Endothelial cell (in vitro differentiated cells): ENCODE data around the gene COMMD1. TPM values are rescaled to one million over a fixed set of nuclear protein-coding genes. Genes with fewer than 3 reads are reported as not detected.

Experiments used
- DNase-seq: peaks from one replicate; pipeline ENCODE4 v3.0.0; 2021; ENCODE audit warnings: low spot score
- H3K27ac Mint-ChIP-seq: one replicate; pipeline ENCODE4 v1.8.0; 2021; ENCODE audit warnings: mixed read lengths, inconsistent platforms; ENCODE audit not compliant: unreplicated experiment
- H3K27me3 Mint-ChIP-seq: one replicate; pipeline ENCODE4 v1.8.0; 2021; ENCODE audit warnings: mild to moderate bottlenecking, moderate library complexity, mixed read lengths, inconsistent platforms; ENCODE audit not compliant: unreplicated experiment
- H3K36me3 Mint-ChIP-seq: one replicate; pipeline ENCODE4 v1.8.0; 2021; ENCODE audit warnings: mild to moderate bottlenecking, low read depth, mixed read lengths, inconsistent platforms; ENCODE audit not compliant: unreplicated experiment
- H3K4me1 Mint-ChIP-seq: one replicate; pipeline ENCODE4 v1.8.0; 2021; ENCODE audit warnings: mild to moderate bottlenecking, mixed read lengths, inconsistent platforms; ENCODE audit not compliant: unreplicated experiment
- H3K4me3 Mint-ChIP-seq: one replicate; pipeline ENCODE4 v1.8.0; 2021; ENCODE audit warnings: mild to moderate bottlenecking, mixed read lengths, inconsistent platforms; ENCODE audit not compliant: unreplicated experiment
- H3K9me3 Mint-ChIP-seq: one replicate; pipeline ENCODE4 v1.8.0; 2021; ENCODE audit warnings: mixed read lengths, inconsistent platforms; ENCODE audit not compliant: unreplicated experiment
- CTCF ChIP-seq: fragments of 200-600 bp; sonication (generic); IDR thresholded peaks from one replicate; pipeline ENCODE4 v1.5.0; 2021; ENCODE audit warnings: antibody characterized with exemption; ENCODE audit not compliant: unreplicated experiment
- total RNA-seq: library from RNA; stranded (reverse); fragmentation: NEBNext Ultra II Directional; extraction: Animal tissue kit (Norgen Biotek cat#: 25700); gene quantifications from one replicate; pipeline ENCODE4 v1.2.1, GENCODE V29; 2021; ENCODE audit not compliant: unreplicated experiment

Gene COMMD1
- total RNA-seq, 1 donor from 2014 or later: 39.4 TPM

- no peak for DNase-seq
Measured at GRCh38 chr2:62175728-62176127, 270.3 kb downstream of the COMMD1 start.

GRCh38 chr2:62176801-62177200 lies 271.3 kb downstream of the COMMD1 start:
- TF ChIP-seq CTCF: no peak
- no peaks in the 10 kb centered on the region for H3K36me3 Mint-ChIP-seq
- H3K9me3 Mint-ChIP-seq: no peaks in the 10 kb centered on the region
- peaks cover 2% of the 10 kb centered on the region for H3K4me1 Mint-ChIP-seq
- H3K27me3 Mint-ChIP-seq: peaks cover 3% of the 10 kb centered on the region
- no peak for DNase-seq
- no peak overlapping the region for H3K27ac Mint-ChIP-seq
- no peak overlapping the region for H3K4me3 Mint-ChIP-seq

More at GRCh38 chr2:62175728-62176127, 270.3 kb downstream of the COMMD1 start:
- no peak overlapping the region for H3K4me3 Mint-ChIP-seq
- no peaks in the 10 kb centered on the region for H3K9me3 Mint-ChIP-seq
- no peaks in the 10 kb centered on the region for H3K36me3 Mint-ChIP-seq
- peaks cover 3% of the 10 kb centered on the region for H3K27me3 Mint-ChIP-seq
- TF ChIP-seq CTCF: no peak
- H3K27ac Mint-ChIP-seq: peak overlapping the region; percentile 48
- H3K4me1 Mint-ChIP-seq: no peaks in the 10 kb centered on the region

GRCh38 chr2:62177392-62178049 lies 272.0 kb downstream of the COMMD1 start:
- TF ChIP-seq CTCF: no peak
- no peak overlapping the region for H3K27ac Mint-ChIP-seq
- peaks cover 2% of the 10 kb centered on the region for H3K4me1 Mint-ChIP-seq
- H3K27me3 Mint-ChIP-seq: peaks cover 5% of the 10 kb centered on the region
- H3K4me3 Mint-ChIP-seq: no peak overlapping the region
- H3K36me3 Mint-ChIP-seq: no peaks in the 10 kb centered on the region
- H3K9me3 Mint-ChIP-seq: no peaks in the 10 kb centered on the region
- no peak for DNase-seq

GRCh38 chr2:62178741-62179271 lies 273.3 kb downstream of the COMMD1 start:
- no peak for TF ChIP-seq CTCF
- Mint-ChIP-seq H3K36me3 (no peaks in the 10 kb centered on the region), H3K27ac (no peak overlapping the region), H3K9me3 (no peaks in the 10 kb centered on the region), H3K4me3 (no peak overlapping the region), H3K4me1 (peaks cover 2% of the 10 kb centered on the region), H3K27me3 (peaks cover 6% of the 10 kb centered on the region)
- DNase-seq: no peak

- no peak for DNase-seq
- Mint-ChIP-seq H3K27ac (no peak overlapping the region), H3K9me3 (no peaks in the 10 kb centered on the region), H3K4me1 (peaks cover 4% of the 10 kb centered on the region), H3K4me3 (no peak overlapping the region), H3K36me3 (no peaks in the 10 kb centered on the region), H3K27me3 (peaks cover 6% of the 10 kb centered on the region)
- no peak for TF ChIP-seq CTCF
Measured at GRCh38 chr2:62180975-62181374, 275.5 kb downstream of the COMMD1 start.
